Mesenchymal stem cell (in vitro differentiated cells and primary cell): ENCODE measurements around the gene PRSS12.

Experiments used
- DNase-seq: peaks from one replicate; pipeline ENCODE4 v3.0.0-alpha.2; 2013
- H2AFZ ChIP-seq: one replicate; pipeline ENCODE4 v1.6.1; 2013; ENCODE audit warnings: low read depth, mild to moderate bottlenecking, control low read depth, inconsistent platforms, low read length, moderate library complexity
- H2AK5ac ChIP-seq: 2 replicates; pipeline ENCODE4 v1.6.1; 2013; ENCODE audit warnings: low read length, moderate library complexity, mild to moderate bottlenecking, inconsistent platforms; ENCODE audit not compliant: severe bottlenecking
- H2BK120ac ChIP-seq: one replicate; pipeline ENCODE4 v1.6.1; 2013; ENCODE audit warnings: low read depth, mild to moderate bottlenecking, inconsistent platforms, low read length, moderate library complexity
- H2BK12ac ChIP-seq, 2 experiments: one replicate each; pipeline ENCODE4 v1.6.1; 2013; ENCODE audit warnings: inconsistent platforms in 2 of 2, low read length in 2 of 2, mild to moderate bottlenecking in 2 of 2, moderate library complexity in 2 of 2, control low read depth in 1 of 2
- H2BK15ac ChIP-seq: one replicate; pipeline ENCODE4 v1.6.1; 2013; ENCODE audit warnings: mild to moderate bottlenecking, low read depth, inconsistent platforms; ENCODE audit not compliant: poor library complexity, severe bottlenecking
- H2BK5ac ChIP-seq: 2 replicates; pipeline ENCODE4 v1.6.1; 2013; ENCODE audit warnings: low read depth, mild to moderate bottlenecking, low read length, control low read depth, inconsistent platforms; ENCODE audit not compliant: poor library complexity, severe bottlenecking
- H3K14ac ChIP-seq, 2 experiments: one replicate each; pipeline ENCODE4 v1.6.1; 2013; ENCODE audit warnings: inconsistent platforms in 2 of 2, low read length in 2 of 2, control low read depth in 1 of 2, mild to moderate bottlenecking in 1 of 2, moderate library complexity in 1 of 2
- H3K18ac ChIP-seq, 2 experiments: one replicate each; pipeline ENCODE4 v1.6.1; 2013; ENCODE audit warnings: inconsistent platforms in 2 of 2, low read length in 2 of 2, control low read depth in 1 of 2, low read depth in 1 of 2, mild to moderate bottlenecking in 1 of 2
- H3K23ac ChIP-seq, 2 experiments: one replicate each; pipeline ENCODE4 v1.6.1; 2013; ENCODE audit warnings: inconsistent platforms in 2 of 2, low read length in 2 of 2, mild to moderate bottlenecking in 2 of 2, moderate library complexity in 2 of 2, control low read depth in 1 of 2
- H3K27ac ChIP-seq: 2 replicates; pipeline ENCODE4 v1.5.1; 2013; ENCODE audit warnings: mild to moderate bottlenecking, moderate library complexity, low read length, control low read depth, inconsistent platforms; ENCODE audit not compliant: poor library complexity, severe bottlenecking
- H3K27me3 ChIP-seq, 2 experiments: 2 replicates each; pipeline versions ENCODE4 v1.6.1 to v1.7.0; 2013; ENCODE audit warnings: low read length in 2 of 2, mild to moderate bottlenecking in 2 of 2, moderate library complexity in 2 of 2, control low read depth in 1 of 2, inconsistent platforms in 1 of 2; ENCODE audit not compliant: control insufficient read depth in 1 of 2, insufficient read depth in 1 of 2
- H3K36me3 ChIP-seq, 2 experiments: 2 replicates each; pipeline versions ENCODE4 v1.6.1 to v1.7.0; 2013; ENCODE audit warnings: low read length in 2 of 2, control low read depth in 1 of 2, inconsistent platforms in 1 of 2, low read depth in 1 of 2, mild to moderate bottlenecking in 1 of 2; ENCODE audit not compliant: insufficient read depth in 2 of 2, control insufficient read depth in 1 of 2
- H3K4ac ChIP-seq, 2 experiments: one replicate each; pipeline ENCODE4 v1.6.1; 2013; ENCODE audit warnings: inconsistent platforms in 2 of 2, low read length in 2 of 2, mild to moderate bottlenecking in 2 of 2, moderate library complexity in 2 of 2, control low read depth in 1 of 2, low read depth in 1 of 2
- H3K4me1 ChIP-seq: 2 replicates; pipeline ENCODE4 v1.6.1; 2013; ENCODE audit warnings: low read depth, low read length, control low read depth; ENCODE audit not compliant: control insufficient read depth, insufficient read depth
- H3K4me2 ChIP-seq: 2 replicates; pipeline ENCODE4 v1.6.1; 2013; ENCODE audit warnings: low read length, mild to moderate bottlenecking, inconsistent platforms; ENCODE audit not compliant: poor library complexity, severe bottlenecking
- H3K4me3 ChIP-seq, 2 experiments: 2 replicates each; pipeline versions ENCODE4 v1.5.1 to v1.7.0; 2013; ENCODE audit warnings: low read length in 2 of 2, mild to moderate bottlenecking in 2 of 2, control low read depth in 1 of 2, low read depth in 1 of 2; ENCODE audit not compliant: insufficient read depth in 1 of 2
- H3K79me1 ChIP-seq: replicated peaks from 2 replicates; pipeline ENCODE4 v1.6.1; 2013; ENCODE audit warnings: mild to moderate bottlenecking, control low read depth, low read length, inconsistent platforms; ENCODE audit not compliant: poor library complexity, severe bottlenecking
- H3K9ac ChIP-seq: 2 replicates; pipeline ENCODE4 v1.7.0; 2013; ENCODE audit warnings: mild to moderate bottlenecking, low read length, moderate library complexity
- H3K9me3 ChIP-seq: 2 replicates; pipeline ENCODE4 v1.7.0; 2013; ENCODE audit warnings: mild to moderate bottlenecking, low read length; ENCODE audit not compliant: control insufficient read depth
- H4K8ac ChIP-seq: one replicate; pipeline ENCODE4 v1.6.1; 2013; ENCODE audit warnings: inconsistent platforms, mild to moderate bottlenecking, low read length, moderate library complexity
- H4K91ac ChIP-seq: one replicate; pipeline ENCODE4 v1.6.1; 2013; ENCODE audit warnings: mild to moderate bottlenecking, low read length, inconsistent platforms
- WGBS: methylation state at CpG from one replicate; pipeline ENCODE4 v1.1.7; 2013; ENCODE audit warnings: mixed read lengths; 5-methylcytosine and 5-hydroxymethylcytosine counted together

The PRSS12 gene

DNA sequence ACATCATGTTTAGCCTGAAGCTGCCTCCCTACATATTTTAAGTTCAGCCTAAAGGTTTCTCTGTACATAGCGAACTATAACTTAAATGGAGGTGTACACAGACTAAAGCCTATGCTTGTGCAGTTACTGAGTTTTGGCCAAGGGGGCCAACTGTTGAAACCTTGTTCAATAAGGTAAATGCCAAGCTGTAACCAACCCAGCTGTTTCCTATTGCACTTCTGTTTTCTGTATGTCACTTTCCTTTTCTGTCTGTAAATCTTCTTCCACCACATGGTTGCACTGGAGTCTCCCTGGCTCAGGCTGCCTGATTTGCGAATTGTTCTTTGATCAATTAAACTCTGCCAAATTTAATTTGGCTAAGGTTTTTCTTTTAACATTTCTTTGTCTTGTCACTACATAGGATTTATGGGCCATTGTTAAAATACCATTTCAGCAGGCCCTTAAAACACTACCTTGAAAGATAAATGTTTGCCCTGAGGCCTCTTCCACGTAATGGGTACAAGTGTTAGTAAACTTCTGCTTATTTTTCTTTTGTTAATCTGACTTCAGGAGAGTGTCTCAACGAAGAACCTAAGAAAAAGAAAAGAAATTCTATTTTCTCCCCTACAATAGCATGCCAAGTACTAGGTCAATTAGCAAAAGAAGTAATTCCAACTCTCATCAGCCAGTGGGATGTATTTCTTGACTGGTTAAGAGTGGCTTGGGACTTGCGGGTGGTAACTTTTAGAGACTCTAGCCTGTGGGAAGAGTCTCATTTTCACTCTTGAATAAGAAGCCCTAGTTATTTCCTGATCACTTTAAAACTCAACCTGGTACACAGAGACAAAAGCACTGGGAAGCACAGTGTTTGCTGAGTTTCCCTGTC is 45.7 kb upstream of the PRSS12 start:
- Histone ChIP-seq H2AK5ac (no peak overlapping the region), H3K27me3 (no peaks in the 10 kb centered on the region), H4K91ac (no peak overlapping the region), H2BK120ac (no peak overlapping the region), H3K9ac (no peak overlapping the region), H3K18ac (peak overlapping the region in 1 of 2 experiments; percentile 30), H3K4ac (no peak overlapping the region), H3K14ac (no peak overlapping the region), H3K4me3 (no peak overlapping the region), H2BK15ac (no peak overlapping the region), H2AFZ (no peak overlapping the region), H3K36me3 (no peaks in the 10 kb centered on the region), H2BK12ac (no peak overlapping the region), H2BK5ac (no peak overlapping the region), H3K4me2 (no peak overlapping the region), H4K8ac (no peak overlapping the region), H3K27ac (no peak overlapping the region), H3K4me1 (no peaks in the 10 kb centered on the region), H3K79me1 (no peaks in the 10 kb centered on the region), H3K9me3 (no peaks in the 10 kb centered on the region), H3K23ac (no peak overlapping the region)
- DNase-seq = no peak
- WGBS = 100% methylated on average over 4 of the region's 5 CpGs

DNA sequence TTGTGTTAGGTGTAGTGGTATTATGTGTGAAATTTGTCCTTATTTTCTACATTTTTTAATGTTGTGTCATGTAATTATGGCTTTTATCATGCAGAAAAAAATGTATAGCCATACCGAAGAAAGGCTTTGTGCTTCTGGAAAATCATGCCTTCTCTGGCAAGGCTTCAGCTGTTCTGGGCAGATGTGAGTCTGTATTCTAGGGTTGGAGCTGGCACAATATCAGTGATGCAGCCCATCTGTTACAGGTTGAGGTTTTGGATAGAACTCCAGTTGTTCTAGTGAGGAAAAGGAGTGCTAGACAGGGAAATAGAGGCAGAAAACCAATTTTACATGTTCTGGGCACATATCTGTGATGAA is 44.8 kb upstream of the PRSS12 start:
- Histone ChIP-seq H3K4me3 (no peak overlapping the region), H3K4ac (peak overlapping the region in 1 of 2 experiments; percentile 32), H3K79me1 (no peaks in the 10 kb centered on the region), H3K4me2 (no peak overlapping the region), H4K8ac (no peak overlapping the region), H3K9me3 (no peaks in the 10 kb centered on the region), H3K36me3 (no peaks in the 10 kb centered on the region), H3K18ac (peak overlapping the region in 1 of 2 experiments; percentile 75), H2AFZ (no peak overlapping the region), H3K4me1 (no peaks in the 10 kb centered on the region), H4K91ac (no peak overlapping the region), H3K23ac (no peak overlapping the region), H2AK5ac (no peak overlapping the region), H2BK120ac (no peak overlapping the region), H3K9ac (peak overlapping the region; percentile 18), H2BK5ac (no peak overlapping the region), H2BK12ac (peak overlapping the region in 1 of 2 experiments; percentile 1), H3K14ac (no peak overlapping the region), H3K27ac (no peak overlapping the region), H3K27me3 (no peaks in the 10 kb centered on the region), H2BK15ac (no peak overlapping the region)
- DNase-seq = no peak
- 90% methylated on average over 1 of the region's 1 CpG for WGBS

DNA sequence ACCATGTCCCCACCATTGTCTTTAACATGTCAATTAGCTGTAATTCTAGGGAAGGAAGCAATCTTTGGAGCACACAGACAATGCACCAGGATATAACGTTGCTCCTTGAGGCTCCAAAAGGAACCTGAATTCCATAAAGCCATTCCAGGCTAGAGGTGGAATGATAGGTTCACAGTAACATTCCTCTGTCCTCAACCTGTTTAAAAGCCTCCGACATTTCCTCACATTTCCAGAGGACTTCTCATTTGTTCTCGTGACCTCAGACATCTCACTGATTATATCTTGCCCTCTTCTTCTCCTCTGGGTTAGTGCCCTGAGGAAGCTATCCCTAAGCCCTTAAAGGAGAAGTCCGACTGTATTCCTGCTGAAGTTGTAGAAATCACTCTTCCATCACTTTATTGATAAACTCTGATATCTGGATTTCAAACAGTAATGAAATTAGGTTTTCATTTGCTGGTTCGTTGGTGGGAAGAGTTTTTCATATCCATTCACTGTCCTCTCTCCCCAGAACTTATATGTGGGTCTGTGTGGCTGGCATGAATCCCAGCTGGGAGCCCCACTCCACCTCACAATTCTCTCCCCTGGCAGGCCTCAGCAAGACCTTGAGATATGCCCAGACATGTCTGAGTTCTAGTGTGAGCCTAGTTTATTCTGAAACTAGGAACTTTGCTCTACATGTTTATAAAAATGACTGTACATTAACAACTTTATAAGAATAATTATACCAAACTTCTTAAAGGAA is 44.2 kb upstream of the PRSS12 start:
- Histone ChIP-seq H2BK5ac (no peak overlapping the region), H2BK15ac (no peak overlapping the region), H3K4me2 (no peak overlapping the region), H3K4me1 (no peaks in the 10 kb centered on the region), H2AK5ac (no peak overlapping the region), H3K36me3 (no peaks in the 10 kb centered on the region), H3K18ac (peak overlapping the region; percentile 77 to 85), H3K23ac (no peak overlapping the region), H3K14ac (no peak overlapping the region), H3K9ac (peak overlapping the region; percentile 18), H3K79me1 (no peaks in the 10 kb centered on the region), H3K4me3 (no peak overlapping the region), H3K27ac (no peak overlapping the region), H2BK12ac (peak overlapping the region; percentile 69 to 79), H4K91ac (peak overlapping the region; percentile 78), H3K4ac (peak overlapping the region in 1 of 2 experiments; percentile 82), H3K9me3 (no peaks in the 10 kb centered on the region), H4K8ac (peak overlapping the region; percentile 76), H2BK120ac (no peak overlapping the region), H2AFZ (no peak overlapping the region), H3K27me3 (no peaks in the 10 kb centered on the region)
- 84% methylated on average over 3 of the region's 5 CpGs for WGBS
- no peak for DNase-seq

DNA sequence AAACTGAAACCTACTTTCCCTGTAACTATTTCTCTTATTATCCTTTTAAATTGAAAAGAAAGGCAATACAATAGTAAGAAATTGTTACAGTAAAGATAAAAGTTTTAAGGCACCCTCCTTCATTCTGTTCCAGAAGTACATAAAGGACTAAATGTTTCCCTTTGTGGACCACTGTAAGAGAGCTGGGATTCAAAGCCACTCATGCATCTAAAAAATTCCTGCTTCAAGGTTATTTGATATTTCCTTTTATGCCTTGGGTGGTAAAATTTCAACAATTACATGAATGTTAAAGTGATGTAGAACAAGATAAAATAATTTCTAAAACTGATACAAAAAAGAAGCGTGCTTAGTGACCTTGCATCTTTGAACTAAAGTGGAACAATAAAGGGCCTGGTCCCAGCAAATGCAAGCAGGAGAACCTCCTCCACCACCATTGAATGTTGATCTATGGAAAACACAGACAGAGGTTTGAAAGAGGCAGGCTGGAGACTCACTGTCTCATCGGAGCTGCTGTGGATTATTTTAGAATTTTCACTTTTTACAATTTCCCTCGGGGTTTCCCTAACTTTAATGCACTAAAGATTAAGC is 42.3 kb upstream of the PRSS12 start:
- no peak for DNase-seq
- no peak overlapping the region for H2BK5ac ChIP-seq
- H3K9ac ChIP-seq = no peak overlapping the region
- H3K9me3 ChIP-seq = no peaks in the 10 kb centered on the region
- H3K4ac ChIP-seq = no peak overlapping the region
- no peak overlapping the region for H3K23ac ChIP-seq
- no peak overlapping the region for H2AK5ac ChIP-seq
- peaks cover 1% of the 10 kb centered on the region for H3K4me1 ChIP-seq
- no peak overlapping the region for H2BK120ac ChIP-seq
- no peak overlapping the region for H4K91ac ChIP-seq
- H4K8ac ChIP-seq = no peak overlapping the region
- H3K27me3 ChIP-seq = no peaks in the 10 kb centered on the region
- no peaks in the 10 kb centered on the region for H3K79me1 ChIP-seq
- H3K36me3 ChIP-seq = no peaks in the 10 kb centered on the region
- H2AFZ ChIP-seq = no peak overlapping the region
- no peak overlapping the region for H2BK12ac ChIP-seq
- H3K18ac ChIP-seq = no peak overlapping the region
- H3K27ac ChIP-seq = no peak overlapping the region
- H3K4me2 ChIP-seq = no peak overlapping the region
- no peak overlapping the region for H3K4me3 ChIP-seq
- H3K14ac ChIP-seq = no peak overlapping the region
- H2BK15ac ChIP-seq = no peak overlapping the region
- 80% methylated on average over 1 of the region's 3 CpGs for WGBS
